KOPT-K1 (cell line): ENCODE results near the gene IRF4.
"Not testable (repeated sequence)": the region's sequence is repeated elsewhere in the genome, so short reads cannot be mapped to it uniquely, and the experiment has no call there.

Source experiments
- H3K27ac ChIP-seq: fragments of 200-600 bp; sonication (generic); 2 replicates; pipeline ENCODE4 v1.5.1; 2016; ENCODE audit warnings: antibody characterized with exemption, mild to moderate bottlenecking, low read depth, low read length; ENCODE audit not compliant: poor library complexity, severe bottlenecking
- H3K36me3 ChIP-seq: fragments of 200-600 bp; sonication (generic); 2 replicates; pipeline ENCODE4 v1.5.1; 2017; ENCODE audit warnings: antibody characterized with exemption, mild to moderate bottlenecking, low read length, moderate library complexity; ENCODE audit not compliant: insufficient read depth
- H3K9me3 ChIP-seq: fragments of 200-600 bp; sonication (generic); 2 replicates; pipeline ENCODE4 v1.5.1; 2017; ENCODE audit warnings: antibody characterized with exemption, low read length, mild to moderate bottlenecking; ENCODE audit not compliant: insufficient read depth, poor library complexity, severe bottlenecking

The IRF4 gene

DNA sequence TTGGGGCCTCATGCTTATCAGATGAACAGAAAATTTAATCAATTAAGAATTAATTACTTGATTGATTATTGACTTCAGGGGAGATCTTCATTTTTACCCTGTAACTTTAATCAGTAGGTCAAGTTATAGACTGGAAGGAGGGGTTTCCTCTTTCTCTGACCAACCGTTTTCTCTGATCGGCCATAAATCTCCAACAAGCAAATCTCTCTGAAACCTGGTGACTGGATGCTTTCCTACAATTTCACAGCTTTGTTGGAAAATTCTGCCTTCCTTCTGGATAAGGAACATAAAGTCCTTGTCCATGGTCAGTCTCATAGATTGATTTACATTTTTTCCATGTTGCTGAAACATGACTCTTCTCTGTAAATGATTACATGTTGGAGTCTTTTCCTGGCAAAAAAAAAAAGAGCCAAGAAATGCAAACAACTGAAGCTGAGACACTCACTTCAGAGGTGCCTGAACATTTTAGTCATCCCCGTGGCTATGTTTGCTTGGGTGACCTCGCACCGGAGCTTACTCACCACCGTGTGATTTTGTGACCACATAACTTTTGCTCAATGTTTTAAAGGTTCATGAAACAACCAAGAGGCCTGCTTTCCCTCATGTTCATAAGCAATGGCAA lies 31.0 kb downstream of the IRF4 start:
- Histone ChIP-seq H3K36me3 (no peaks in the 10 kb centered on the region), H3K27ac (no peak overlapping the region), H3K9me3 (peaks cover 4% of the 10 kb centered on the region)

- H3K9me3 ChIP-seq = peaks cover 4% of the 10 kb centered on the region
- H3K36me3 ChIP-seq = no peaks in the 10 kb centered on the region
- no peak overlapping the region for H3K27ac ChIP-seq
Measured at GRCh38 chr6:423055-423798, 31.7 kb downstream of the IRF4 start.

GRCh38 chr6:423799-424345 lies 32.3 kb downstream of the IRF4 start:
- Histone ChIP-seq H3K27ac (no peak overlapping the region), H3K9me3 (peaks cover 4% of the 10 kb centered on the region), H3K36me3 (no peaks in the 10 kb centered on the region)

- peaks cover 4% of the 10 kb centered on the region for H3K9me3 ChIP-seq
- no peaks in the 10 kb centered on the region for H3K36me3 ChIP-seq
- H3K27ac ChIP-seq = no peak overlapping the region
Measured at GRCh38 chr6:424741-425417, 33.3 kb downstream of the IRF4 start.

DNA sequence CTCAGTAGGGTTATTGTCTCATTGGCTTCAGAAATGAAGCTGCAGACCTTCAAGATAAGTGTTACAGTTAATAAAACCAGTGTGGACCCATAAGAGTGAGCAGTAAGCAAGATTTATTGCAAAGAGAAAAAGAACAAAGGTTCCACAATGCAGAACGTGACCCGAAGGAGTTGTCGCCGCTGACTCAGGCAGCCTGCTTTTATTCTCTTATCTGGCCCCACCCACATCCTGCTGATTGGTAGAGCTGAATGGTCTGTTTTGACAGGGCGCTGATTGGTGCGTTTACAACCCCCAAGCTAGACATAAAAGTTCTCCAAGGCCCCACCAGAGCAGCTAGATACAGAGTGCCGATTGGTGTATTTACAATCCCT lies 33.9 kb downstream of the IRF4 start:
- not testable (repeated sequence) for H3K27ac ChIP-seq, H3K36me3 ChIP-seq, H3K9me3 ChIP-seq

- H3K36me3 ChIP-seq, H3K9me3 ChIP-seq: not testable (repeated sequence)
Measured at GRCh38 chr6:426198-426738, 34.7 kb downstream of the IRF4 start.

GRCh38 chr6:428047-428603 lies 36.6 kb downstream of the IRF4 start:
- Histone ChIP-seq H3K9me3 (no peaks in the 10 kb centered on the region), H3K36me3 (no peaks in the 10 kb centered on the region), H3K27ac (no peak overlapping the region)

More at GRCh38 chr6:426198-426738, 34.7 kb downstream of the IRF4 start:
- H3K27ac ChIP-seq = not testable (repeated sequence)

DNA sequence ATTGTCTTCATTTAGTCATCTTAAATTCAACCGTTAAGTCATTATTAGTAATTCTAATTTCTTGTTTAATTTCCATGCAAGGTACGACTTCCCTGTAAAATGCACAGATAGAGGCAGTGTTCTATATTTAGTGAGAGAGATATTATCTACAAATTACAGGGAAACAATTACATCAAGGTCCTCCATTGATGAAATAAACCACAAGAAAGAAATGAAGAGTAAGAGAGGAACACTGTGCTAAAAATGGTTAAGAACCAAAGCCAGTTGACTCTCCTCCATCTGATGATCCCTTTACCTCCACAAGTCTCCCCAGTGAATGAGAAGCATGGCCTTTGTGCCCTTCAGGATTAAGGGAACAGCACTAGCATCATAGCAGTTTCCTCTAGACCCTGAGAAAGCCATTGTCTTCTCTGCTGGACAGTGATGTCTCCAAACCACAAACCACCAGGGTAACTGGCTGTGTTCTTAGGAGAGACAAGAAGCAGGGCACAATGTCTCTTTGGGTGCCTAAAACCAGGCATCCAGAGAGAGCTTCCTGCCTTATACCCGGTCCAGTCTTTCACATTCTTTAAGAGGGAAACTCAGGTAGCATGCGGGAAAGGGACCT lies 38.1 kb downstream of the IRF4 start:
- no peaks in the 10 kb centered on the region for H3K9me3 ChIP-seq

GRCh38 chr6:431504-431903 lies 40.0 kb downstream of the IRF4 start:
- Histone ChIP-seq H3K27ac (no peak overlapping the region), H3K9me3 (no peaks in the 10 kb centered on the region), H3K36me3 (no peaks in the 10 kb centered on the region)

More for the DNA sequence above, 38.1 kb downstream of the IRF4 start:
- Histone ChIP-seq H3K27ac (no peak overlapping the region), H3K36me3 (no peaks in the 10 kb centered on the region)

DNA sequence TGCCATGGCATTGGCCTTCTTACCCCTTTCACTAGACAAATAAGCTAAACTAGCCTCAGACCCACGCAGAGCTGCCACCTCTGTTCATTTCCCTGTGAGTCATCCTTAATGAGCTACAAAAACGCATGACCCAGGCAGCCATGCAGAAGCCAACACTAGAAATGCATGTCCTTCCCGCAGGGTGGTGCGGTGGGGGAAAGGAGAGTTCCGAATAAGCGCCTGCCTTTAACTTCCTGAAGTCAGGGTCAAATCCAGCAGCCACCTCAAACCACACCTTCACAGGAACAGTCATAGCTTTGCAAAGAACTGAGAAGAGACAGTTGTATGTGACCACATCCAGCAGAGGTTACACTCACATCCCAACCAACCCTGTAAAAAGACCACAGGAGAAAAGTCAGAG lies 40.4 kb downstream of the IRF4 start:
- Histone ChIP-seq H3K36me3 (no peaks in the 10 kb centered on the region), H3K9me3 (no peaks in the 10 kb centered on the region), H3K27ac (no peak overlapping the region)

DNA sequence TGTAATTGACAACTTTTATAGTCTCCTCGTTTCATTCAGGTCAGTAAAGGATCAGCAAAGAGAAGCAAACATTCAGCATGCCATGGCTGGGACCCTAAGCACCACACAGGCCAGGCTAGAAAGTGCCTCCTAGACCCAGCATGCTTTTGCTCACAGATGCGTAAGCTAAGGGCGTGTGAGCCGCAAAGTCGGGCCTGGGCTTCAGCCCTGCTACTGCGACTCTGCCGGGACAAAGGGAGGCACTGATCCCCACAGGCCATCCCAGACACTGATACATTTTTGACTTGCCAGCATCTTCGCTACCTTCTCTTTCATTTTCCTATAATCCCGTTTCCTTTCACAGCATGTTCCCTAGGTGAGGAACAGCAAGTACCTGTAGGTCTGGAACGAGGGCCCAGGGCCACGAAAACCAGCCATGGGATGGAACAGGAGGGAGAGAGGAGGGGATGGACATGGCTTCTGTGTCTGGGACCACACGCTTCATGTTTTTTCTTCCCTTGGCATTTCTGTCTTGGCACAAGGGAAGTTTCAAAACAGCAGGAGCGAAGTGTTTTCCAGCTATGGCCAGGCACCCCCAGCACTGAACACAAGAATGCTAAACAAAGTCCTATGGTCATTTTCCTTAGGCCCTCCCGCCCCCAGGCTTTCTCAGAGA lies 42.6 kb downstream of the IRF4 start:
- H3K27ac ChIP-seq = no peak overlapping the region
- no peaks in the 10 kb centered on the region for H3K9me3 ChIP-seq
- H3K36me3 ChIP-seq = no peaks in the 10 kb centered on the region

DNA sequence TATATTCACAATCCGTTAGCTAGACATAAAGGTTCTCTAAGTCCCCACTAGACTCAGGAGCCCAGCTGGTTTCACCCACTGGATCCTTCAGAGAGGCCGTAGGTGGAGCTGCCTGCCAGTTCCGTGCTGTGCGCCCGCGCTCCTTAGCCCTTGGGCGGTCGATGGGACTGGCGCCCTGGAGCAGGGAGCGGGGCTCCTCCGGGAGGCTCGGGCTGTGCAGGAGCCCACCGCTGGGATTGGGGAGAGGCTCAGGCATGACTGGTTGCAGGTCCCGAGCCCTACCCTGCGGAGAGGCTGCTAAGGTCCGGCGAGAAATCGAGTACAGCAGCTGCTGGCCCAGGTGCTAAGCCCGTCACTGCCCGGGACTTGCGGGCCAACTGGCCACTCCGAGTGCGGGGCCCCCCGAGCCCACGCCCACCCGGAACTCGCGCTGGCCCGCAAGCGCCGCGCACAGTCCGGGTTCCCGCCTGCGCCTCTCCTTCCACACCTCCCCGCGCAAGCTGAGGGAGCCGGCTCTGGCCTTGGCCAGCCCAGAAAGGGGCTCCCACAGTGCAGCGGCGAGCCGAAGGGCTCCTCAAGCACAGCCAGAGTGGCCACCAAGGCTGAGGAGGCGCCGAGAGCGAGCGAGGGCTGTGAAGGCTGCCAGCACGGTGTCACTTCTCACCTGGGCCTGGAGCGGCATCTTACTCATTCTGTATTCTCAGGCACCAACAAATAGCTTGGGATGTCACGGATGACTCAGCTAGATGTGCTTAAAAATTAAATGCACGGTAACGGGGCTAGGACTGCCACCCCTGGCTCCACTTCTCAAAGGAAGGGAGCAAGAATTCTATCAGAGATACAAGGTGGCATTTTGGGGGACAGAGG lies 44.1 kb downstream of the IRF4 start:
- no peaks in the 10 kb centered on the region for H3K36me3 ChIP-seq
- H3K9me3 ChIP-seq = no peaks in the 10 kb centered on the region
- no peak overlapping the region for H3K27ac ChIP-seq

DNA sequence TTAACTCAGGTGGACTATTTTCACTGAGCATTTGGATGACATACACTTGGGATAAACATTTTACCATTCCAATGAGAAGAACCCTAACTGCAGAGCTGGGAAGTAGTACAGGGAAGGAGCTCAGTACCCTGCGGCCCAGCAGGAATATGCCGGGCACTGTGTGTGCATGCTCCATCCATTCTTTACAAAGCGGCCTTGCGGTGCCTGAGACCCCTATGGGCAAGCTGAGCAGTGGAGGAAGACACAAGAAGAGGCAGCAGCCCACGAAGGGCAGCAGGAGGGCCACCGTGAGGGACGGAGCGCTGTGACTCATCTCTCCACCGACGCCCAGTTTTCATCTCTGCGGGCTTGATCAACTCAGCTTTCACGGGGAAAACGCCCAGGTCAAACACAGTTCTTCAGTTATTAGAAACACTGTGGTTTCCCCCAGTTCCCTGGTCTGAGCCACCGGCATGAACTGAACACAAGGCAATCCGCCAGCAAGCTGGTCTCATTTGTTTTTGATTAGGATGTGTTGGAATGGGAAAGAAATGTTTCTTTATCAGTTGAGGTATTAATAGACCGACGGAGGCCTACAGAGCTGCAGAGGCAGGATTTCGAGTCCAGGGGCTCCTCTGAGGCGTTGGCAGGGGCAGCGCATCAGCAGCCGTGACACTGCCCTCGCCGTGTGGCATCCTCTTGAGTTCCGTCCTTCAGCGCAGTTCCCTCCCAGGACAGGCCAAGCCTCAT lies 44.9 kb downstream of the IRF4 start:
- Histone ChIP-seq H3K36me3 (no peaks in the 10 kb centered on the region), H3K27ac (no peak overlapping the region), H3K9me3 (no peaks in the 10 kb centered on the region)
